ENCODE measurements around the gene PUS7L.

DNA sequence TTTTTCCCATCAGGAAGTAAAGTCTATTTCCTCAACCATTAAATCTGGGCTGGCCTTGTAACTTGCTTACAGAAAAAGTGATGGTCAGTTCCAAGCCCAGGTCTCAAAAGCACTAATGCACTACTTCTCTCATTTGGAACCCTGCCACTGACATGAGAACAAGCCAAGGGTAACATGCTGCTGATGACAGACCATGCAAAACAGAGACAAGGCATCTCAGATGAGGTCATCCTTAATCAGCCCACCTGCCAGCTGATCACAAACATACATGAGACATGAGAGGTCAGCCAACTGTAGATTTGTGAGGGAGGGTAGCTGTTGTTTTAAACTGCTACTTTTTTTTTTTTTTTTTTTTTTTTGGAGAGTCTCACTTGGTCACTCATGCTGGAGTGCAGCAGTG lies 31.4 kb upstream of the PUS7L start:
- TF ChIP-seq EZH2 (IDR thresholded peaks at IDR 0.05; ENCODE audit: insufficient read depth, poor library complexity, severe bottlenecking) (no peak), EZH2phosphoT487 (IDR thresholded peaks at IDR 0.05; ENCODE audit: insufficient read depth, low read depth) (no peak)
